SHP77 treated with DMSO at 0.1 percent for 48 hours (cell line): ENCODE results near the gene SLC14A1.

ENCODE experiments used
- DNase-seq: peaks from one replicate; lab custom pipeline; 2025; lab: John Stamatoyannopoulos, UW

The SLC14A1 gene

DNA sequence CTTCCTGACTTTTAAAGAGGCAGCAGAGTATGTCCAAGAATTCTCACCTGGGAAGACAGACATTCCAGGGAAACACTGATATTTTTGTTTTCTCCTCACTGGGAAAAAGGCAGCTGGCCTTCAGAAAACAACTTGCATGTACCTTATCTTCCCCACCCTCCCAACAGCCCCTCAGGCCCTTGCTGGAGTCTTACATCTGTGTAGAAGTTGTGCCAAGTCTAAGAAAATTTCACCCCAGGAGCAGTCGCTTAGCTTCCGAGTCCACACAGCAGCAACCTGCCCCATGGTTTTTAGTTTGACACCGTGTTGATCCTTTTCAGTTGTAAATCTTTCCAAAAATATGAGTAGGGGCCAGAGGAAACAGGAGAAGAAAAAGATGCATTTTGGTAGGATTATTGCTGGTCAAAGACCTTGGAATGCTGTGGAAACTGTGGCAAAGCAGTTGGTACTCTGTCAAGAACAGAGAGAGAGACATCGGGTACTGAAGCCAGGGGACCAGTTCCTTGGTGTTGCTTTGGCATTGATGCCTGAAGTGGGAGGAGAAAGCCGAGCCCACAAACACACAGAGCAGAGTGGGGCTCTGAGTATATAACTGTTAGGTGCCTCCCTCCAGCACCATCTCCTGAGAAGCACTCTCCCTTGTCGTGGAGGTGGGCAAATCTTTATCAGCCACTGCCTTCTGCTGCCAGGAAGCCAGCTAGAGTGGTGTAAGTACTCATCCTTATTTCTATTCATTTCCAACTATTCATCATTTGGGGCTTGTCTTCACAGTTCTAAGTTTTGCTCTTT lies at the start of gene SLC14A1:
Gene SLC14A1, plus strand, starts transcription at position 615 of the 789 bp plus-strand sequence. CDS start 6,140 bp downstream, outside the sequence.
- no peak for DNase-seq

DNA sequence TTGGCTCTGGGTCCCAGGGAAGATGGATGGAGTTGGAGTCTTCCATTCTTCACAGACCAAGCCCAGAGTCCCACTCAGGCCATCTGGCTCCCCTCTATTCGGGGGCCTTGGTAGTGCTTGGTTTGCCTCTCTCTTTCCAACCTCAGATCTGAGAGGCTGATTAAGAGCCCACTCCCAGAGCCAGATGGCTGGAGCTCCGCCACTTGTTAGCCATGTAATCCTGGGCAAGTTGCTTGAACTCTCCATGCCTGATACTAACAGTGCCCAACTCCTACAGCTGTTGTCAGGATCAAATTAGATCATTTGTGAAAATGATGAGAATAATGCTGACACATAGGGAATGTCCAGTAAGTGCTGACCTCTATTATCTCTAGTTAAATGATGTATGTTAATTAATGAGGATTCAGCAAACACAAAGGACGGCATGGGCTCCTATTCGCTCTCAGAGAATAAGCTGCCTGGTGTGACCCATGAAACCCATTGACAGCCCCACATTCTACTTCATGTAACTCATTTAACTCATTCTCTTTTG lies 46.6 kb upstream of the SLC14A1 start:
- no peak for DNase-seq

DNA sequence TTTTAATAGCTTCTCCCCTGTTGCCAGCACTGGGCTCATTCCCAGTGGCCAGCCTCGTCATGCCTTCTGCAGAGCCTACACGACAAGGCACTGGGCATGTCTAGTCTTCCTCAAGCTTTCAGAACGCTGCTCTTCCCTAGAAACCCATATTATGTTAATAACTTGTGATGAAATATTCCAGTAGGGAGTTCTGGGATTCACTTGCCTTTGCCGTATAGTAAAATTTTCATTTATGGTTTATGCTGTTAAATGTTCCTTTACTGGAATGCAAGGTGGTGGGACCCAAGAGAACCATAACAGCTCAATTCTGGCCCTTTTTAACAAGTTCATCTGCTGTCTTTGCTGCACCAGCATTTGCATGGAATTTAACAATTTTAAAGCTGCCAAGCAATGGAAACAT lies 45.5 kb upstream of the SLC14A1 start:
- DNase-seq = no peak

DNA sequence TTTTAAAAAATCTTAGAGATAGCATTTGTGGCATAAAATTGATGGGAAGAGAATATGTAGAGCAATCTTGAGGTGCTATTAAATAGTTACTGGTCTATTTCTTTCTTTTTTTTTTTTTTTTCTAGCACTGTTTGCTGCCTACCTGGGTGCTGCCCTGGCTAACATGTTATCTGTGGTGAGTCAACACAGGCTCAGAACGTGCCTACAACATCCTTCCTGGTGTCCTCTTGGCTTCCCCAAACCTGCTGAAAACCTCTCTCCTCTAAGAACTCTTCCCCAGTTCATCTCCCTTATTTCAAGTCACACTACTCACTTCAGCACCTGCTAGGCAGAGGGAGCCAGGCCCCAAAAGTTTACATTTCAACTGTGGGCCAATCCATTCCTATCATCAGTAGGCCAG lies 45.1 kb upstream of the SLC14A1 start:
- DNase-seq = no peak

DNA sequence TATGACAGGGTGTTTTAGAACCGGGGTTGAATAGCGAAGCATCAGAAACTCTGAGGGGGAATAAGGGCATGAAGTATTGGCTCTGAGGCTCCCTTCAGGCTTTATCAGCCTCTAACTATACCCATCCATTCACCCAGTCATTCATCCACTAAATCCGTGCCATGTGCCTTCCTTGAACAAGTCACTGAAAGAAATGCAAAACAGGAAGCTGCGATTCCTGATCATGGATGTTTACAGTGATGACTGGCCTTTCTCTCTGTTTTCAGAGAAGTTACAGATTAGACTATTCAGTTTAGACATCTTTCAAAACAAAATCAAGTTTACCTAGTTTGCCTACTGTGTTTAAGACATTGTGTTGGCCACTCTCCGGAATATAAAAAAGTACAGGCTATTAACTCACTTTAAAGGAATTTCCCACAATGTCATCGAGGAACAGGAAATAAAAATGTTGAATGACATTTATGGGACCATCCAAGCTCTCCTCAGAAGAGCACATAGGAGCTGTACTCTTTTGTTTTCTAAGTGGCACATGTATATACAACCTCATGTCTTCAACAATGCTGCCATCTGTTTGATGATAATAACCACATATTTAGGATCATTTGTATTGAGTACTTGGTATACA lies 43.8 kb upstream of the SLC14A1 start:
- no peak for DNase-seq

DNA sequence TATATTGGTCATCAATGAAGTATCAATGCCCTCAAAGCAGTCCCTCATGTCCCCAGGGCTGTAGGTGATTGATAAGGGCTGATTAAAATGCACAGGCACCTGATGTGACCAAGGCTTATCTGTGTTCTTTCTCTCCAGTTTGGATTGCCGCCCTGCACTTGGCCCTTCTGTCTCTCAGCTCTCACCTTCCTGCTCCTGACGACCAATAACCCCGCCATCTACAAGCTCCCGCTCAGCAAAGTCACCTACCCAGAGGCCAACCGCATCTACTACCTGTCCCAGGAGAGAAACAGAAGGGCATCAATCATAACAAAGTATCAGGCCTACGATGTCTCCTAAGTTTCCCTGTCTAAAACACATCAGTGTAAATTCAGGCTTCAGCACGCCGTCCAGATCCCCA lies 41.8 kb upstream of the SLC14A1 start:
- DNase-seq = no peak

DNA sequence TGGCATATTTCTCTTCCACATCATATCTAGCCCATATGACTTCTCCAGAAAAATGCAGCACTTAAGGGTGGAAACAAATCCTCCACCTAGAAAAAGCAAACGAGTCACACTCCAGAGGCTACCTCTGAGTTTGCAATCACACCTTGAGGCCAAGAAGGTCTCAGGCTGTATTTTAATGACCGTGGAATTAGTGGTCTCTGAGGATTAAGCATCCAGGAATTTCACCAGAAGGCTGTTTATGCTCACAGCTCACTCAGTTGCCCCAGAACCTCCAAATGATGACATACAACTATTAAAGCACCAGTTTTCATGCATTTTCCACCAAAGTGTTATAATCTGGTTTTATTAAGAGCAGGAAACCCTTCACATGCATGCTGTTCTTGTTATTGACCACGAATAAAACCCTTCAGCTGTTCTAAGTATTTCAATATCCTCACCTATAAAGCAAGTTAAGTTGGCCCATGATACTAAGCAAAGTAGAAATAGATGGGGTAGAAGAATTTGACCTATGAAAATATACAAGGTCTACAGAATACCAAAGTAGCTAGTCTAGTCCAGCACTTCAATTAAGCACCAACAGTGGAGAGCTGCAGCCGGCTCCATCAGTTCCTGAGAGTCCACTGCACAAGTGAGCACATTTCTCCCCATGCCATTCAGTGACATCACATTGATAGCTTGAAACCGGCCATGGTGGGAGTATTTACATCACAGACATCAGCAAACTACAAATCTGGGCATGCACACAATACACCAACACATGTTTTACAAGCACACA lies 39.5 kb upstream of the SLC14A1 start:
- DNase-seq = no peak

DNA sequence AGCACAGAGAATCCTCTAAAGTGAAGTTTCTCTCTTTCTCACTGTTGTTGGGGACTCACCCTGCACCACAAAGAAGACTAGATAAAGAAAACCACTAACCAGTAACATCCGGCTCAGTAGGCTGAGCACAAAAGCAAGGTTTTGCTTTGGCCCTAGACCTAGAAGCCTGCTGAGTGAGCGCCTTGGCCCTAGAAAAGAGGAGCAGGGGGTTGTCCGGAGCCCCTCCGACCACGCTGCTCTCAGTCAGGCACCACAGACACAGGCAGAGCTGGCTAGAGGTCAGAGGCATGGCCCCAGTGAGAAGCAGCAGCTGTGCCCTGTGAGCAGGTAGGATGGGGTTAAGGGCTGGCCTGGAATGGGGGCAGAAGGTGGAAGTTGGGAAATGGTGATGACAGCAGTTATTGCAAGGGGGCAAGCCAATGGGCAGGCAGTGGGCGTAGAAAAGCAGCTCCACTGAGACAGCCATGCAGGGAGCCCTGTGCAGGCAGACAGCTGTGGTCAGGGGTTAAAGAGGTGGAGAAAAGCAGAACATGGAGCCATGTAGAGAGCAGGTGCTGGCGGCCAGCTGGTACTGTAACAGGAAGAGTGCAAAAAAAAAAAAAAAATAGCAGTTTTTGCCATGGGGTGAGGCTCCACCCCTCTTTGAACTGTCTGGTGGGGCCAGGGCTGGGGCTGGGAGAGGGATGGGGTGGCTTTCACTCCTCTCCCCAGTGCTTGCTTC lies 36.9 kb upstream of the SLC14A1 start:
- DNase-seq = no peak

DNA sequence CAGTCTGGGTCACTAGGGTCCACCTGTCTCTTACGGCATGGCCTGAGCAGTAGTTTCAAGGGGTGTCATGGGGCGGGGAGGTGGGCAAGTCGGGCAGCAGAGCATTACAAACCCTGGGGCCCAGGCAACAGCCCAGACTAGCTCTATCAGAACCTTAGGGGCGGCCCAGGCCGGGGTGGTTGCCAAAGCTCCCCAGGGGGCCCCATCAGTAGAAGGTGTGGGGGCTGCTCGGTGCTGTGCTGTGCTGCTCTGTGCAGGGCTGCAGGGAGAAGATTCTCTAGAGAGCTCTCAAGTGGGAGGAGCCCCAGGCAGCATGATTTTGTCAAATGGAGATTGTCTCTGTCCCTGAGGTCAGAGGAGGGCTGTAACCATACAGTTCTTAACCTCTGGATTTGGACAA lies 36.4 kb upstream of the SLC14A1 start:
- no peak for DNase-seq

DNA sequence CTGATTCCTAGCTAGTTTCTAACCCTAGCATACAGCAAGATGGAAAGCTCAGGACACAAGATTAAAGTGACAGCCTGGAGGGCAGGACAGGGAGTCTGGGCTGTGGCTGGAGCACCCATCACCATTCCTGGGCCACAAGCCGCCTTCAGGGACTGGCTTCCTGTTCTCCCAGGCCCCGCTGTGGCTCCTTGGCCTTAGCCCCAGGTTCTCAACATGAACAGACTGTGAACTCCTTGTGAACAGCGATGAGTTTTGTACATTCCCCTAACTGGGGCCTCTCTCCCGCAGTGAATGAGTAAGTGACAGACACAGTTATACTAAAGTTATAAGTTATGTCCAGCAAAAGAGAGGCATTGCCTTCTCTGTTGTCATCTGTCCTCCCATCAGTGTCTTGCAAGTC lies 35.9 kb upstream of the SLC14A1 start:
- no peak for DNase-seq

DNA sequence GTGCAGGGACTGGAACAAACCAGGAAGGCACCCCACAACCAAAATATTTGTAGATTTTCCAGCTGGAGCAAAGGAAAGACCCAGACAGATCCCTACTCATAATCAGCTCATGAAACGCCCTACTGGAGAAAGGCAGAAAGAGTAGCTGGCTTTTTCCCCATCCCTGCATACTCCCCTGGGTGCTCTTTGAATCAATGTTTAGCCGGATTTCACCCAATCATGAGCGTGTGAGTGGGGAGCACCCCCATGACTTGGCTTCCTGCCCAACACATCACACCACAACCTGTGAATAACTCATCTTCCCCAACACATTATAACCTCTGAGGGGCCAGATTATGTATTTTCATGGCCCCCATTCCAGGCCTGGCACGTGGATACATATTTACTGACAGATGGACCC lies 35.1 kb upstream of the SLC14A1 start:
- no peak for DNase-seq

DNA sequence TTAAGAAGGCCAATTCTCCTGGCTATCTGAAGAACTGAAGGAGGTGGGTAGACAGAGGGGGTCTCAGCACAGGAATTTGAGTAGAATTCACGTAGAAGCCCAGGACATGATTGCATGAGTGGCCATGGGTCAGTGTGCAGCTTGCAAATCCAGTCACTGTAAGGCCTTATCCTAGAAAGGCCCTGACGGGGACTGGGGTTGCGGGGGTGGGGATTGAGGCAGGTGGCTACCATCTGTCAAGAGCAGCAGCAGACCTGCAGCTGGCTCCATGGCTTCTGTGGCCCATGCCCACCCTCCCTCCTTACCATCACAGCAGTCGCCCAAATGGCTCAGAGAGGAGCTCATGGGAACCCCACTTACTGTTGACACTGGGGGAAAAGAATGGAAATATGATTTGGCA lies 34.6 kb upstream of the SLC14A1 start:
- no peak for DNase-seq

DNA sequence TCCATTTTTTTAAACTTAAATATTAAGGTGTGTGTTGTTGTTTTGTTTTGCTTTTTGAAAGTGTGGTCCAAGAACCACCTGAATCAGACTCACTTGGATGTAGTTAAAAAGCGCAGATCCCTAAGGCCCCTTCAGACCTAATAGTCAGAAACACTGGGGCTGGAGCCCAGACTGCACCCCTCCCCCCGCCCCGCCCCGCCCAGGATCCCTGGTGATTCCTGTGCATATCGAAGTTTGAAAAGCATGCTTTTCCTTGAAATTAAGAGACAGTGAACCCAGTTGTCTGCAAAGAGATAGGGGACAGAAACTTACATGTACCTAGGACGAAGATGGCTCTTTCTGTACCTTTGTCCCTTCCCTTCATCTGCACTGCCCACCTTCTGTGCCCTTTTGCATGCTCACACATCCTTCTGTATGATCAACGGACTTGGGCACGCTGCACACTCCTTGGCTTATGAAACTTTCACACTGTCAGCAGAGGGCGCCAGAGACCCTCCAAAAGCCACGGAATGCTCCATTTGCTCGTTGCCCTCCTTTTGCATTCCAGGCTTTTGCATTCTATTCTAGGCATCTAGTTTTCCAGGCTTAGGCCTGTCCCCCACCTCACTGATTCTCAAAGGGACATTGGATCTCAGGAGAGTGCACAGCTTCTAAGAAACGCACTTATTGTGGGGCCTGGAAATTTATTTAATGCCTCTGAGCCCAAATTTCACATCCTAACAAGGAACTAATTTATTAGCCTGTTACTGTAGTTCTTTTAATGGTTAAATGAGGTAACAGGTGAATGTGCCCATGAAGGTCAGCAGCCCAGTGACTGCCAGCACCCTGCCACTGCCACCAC lies 32.8 kb upstream of the SLC14A1 start:
- DNase-seq = peak; percentile 3

DNA sequence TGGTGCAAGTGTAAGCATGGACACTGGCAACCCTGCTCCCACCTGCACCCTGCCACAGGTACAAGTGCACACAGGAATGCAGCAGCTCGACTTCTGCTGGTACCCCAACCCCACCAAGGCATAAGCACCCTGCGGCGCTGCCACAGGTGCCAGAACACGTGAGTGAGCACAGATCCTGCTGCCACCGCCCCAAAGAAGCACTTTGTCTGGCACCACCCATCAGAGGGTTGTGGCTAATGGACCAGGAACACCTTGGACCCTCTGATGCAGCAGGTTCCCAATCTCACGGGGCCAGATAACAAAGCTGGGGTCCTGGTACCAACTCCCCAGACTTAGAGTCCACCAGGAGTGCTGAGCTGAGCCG lies 32.2 kb upstream of the SLC14A1 start:
- no peak for DNase-seq

DNA sequence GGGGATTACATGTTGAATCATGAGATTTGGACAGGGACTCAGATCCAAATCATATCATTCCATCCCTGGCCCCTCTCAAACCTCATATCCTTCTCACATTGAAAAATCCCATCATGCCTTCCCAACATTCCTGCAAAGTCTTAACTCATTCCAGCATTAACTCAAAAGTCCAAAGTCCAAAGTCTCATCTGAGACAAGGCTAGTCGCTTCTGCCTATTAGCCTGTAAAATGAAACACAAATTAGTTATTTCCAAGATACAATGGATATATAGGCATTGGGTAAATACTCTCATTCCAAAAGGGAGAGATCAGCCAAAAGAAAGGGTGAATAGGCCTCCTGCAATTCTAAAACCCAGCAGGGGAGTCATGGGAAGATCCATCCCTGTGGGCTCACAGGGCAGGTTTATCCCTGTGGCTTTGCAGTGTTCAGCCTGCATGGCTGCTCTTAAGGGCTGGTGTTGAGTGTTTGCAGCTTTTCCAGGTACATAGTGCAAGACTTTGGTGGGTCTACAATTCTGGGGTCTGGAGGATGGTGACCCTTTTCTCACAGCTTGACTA lies 21.2 kb upstream of the SLC14A1 start:
- no peak for DNase-seq

DNA sequence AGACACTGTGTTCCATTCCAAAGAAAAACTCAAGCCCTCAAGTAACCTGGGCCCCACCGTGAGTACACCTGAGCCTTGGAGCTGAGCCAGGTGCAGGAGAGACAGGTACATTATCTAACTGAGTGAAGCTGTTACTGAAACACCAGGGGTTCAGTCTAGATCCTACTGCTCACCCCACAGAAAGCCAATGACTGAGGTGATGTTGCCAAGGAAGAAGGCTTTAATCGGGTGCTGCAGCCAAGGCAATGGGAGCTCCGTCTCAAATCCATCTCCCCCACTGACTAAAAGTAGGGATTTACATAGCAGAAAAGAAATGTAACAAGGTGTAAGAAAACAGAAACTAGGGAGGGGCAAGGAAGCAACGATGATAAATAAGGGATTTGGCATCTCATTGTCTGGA lies 15.2 kb upstream of the SLC14A1 start:
- DNase-seq = no peak

DNA sequence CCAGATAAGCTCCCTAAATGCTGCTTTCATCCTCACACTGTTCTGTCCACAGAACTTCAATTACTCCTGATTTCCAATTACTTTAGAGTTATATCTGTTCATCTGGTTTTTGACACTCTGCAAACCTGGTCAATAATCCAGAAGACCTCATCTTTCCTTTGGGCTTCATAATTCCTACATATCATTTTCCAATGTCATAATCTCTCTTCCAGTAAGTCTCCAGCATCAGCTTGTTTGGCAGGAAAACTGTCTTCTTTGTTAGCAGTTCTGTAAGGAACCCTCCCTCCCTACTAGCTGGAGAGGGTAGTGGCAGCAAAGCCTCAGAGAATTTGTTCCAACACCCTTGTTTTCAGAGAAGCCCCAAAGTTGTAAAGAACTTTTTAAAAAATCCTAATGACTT lies 11.9 kb upstream of the SLC14A1 start:
- no peak for DNase-seq

DNA sequence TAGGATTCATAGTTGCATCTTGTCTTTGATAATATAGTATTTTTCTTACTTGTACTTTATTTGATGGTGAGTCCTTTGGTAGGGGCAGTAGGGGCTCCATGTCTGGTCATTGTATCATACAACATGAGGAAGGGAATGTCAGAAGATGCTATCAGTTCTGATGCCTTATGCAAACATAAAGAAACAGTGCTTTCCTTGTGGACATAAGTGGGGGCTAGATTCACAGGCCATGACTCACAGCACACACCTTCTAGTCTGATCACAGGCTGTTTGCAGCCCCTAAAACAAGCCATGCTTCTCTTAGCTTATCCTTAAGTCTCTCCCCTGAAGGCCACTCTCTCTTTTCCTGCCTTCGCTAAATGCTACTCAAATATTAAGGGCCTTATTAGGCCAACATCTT lies 10.7 kb upstream of the SLC14A1 start:
- no peak for DNase-seq

DNA sequence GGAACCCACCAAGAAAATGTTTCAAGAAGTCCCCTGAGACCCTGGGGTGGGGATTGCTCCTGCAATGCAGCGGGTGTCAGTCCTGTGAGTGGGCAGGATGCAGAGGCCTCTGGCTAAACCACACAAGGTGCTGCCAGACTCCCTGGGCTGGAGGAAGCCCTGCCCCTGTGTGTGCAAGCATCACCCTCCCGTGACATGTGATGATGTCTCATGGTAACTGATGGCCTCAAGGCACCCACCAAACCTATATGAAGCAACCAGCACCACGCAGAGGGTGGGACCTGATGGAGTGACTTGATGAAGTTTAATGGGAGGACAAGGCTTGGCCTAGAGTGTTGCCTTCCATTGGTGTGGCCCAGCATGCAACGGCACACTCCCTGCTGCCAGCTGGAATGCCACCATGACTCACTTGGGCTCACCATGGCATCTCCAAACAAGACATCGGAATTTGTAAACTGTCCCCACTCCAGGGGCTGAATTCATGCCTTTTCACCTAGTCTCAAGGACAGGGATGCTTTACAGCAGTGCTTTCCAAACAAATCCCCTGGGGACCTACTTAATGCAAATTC lies 8.7 kb upstream of the SLC14A1 start:
- no peak for DNase-seq

DNA sequence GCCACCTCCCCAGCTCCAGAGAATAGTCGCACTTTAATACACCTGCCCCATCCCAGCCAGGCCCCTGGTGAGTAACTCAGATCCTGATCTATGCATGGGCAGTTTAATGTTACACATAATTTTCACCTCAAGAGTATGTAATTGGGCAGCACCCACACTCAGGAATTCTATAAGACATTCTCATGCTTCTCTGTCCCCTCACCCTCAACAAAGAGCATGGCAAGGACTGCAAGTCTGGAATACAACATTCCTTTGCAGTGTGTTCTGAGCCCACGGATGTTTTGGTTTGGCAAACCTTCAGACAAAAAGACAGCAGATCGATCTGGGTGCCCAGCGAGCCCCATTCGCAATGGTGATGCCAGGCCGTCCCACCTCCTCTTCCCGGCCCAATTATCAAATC lies 4.9 kb upstream of the SLC14A1 start:
- no peak for DNase-seq

DNA sequence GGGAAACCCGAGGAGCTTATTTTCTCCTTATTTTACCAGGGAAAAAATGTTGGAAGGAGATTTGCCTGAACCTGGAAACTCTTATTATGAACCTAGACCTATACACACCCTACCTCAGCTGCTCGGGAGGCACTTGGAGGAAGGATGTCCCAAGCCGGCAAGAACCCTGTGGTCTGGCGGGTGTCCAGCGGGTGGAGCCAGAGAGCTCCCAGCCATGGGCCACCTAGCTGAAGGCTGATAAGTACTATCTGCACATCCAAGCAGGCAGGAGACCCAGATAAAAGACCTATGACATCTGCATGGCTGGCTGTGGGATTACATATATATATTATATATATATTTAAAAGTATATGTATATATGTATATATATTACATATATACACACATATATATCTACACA lies 1.1 kb upstream of the SLC14A1 start:
- DNase-seq = peak; percentile 42
